ENCODE results near the gene CHIC2.

DNA sequence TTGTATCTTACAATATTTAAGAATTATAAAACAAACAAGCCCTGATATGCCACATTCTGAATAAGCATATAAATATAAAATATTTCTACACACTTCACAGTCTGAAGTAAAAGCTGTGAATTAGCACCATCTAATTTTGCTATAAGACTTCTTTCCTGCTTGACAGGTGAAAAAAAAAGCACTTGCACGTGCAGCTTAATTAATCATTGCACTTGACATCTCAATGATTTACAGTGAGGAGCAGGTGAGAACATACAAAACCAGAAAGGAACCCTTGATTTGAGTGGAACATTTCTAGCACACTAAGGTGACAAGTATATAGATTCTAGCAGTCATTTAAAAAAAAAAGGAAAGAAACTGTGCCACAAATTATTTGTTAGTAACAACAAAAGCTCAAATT lies 47.9 kb downstream of the CHIC2 start:
- TF ChIP-seq POLR2A (IDR thresholded peaks at IDR 0.05), result no peak
- TF ChIP-seq, protein P1, sequence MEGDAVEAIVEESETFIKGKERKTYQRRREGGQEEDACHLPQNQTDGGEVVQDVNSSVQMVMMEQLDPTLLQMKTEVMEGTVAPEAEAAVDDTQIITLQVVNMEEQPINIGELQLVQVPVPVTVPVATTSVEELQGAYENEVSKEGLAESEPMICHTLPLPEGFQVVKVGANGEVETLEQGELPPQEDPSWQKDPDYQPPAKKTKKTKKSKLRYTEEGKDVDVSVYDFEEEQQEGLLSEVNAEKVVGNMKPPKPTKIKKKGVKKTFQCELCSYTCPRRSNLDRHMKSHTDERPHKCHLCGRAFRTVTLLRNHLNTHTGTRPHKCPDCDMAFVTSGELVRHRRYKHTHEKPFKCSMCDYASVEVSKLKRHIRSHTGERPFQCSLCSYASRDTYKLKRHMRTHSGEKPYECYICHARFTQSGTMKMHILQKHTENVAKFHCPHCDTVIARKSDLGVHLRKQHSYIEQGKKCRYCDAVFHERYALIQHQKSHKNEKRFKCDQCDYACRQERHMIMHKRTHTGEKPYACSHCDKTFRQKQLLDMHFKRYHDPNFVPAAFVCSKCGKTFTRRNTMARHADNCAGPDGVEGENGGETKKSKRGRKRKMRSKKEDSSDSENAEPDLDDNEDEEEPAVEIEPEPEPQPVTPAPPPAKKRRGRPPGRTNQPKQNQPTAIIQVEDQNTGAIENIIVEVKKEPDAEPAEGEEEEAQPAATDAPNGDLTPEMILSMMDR (IDR thresholded peaks at IDR 0.05), result no peak
